ENCODE data around the gene KLHL24.

The KLHL24 gene

GRCh38 chr3:183714622-183715021, 79.2 kb downstream of the KLHL24 start (continued):
- TF ChIP-seq ZNF26 (tag by site-specific recombination; IDR thresholded peaks at IDR 0.05) (no peak), KLF1 (tag by site-specific recombination; IDR thresholded peaks at IDR 0.05) (no peak), REPIN1 (tag by site-specific recombination; IDR thresholded peaks at IDR 0.05; ENCODE audit: low read depth) (no peak), ZNF211 (tag by site-specific recombination; IDR thresholded peaks at IDR 0.05; ENCODE audit: low read depth) (no peak), ZSCAN23 (tag by site-specific recombination; IDR thresholded peaks at IDR 0.05) (no peak), ZNF624 (tag by site-specific recombination; IDR thresholded peaks at IDR 0.05) (no peak), KLF9 (tag by site-specific recombination; IDR thresholded peaks at IDR 0.05; ENCODE audit: low read depth) (no peak), OSR2 (tag by site-specific recombination; IDR thresholded peaks at IDR 0.05) (no peak), ZBTB26 (tag by site-specific recombination; optimal IDR thresholded peaks at IDR 0.05) (no peak), ZBTB10 (tag by site-specific recombination; IDR thresholded peaks at IDR 0.05) (no peak)

- TF ChIP-seq PRDM10 (tag by site-specific recombination; IDR thresholded peaks at IDR 0.05) (no peak), ZNF112 (tag by site-specific recombination; IDR thresholded peaks at IDR 0.05) (no peak), ZNF837 (tag by site-specific recombination; IDR thresholded peaks at IDR 0.05) (no peak), TSHZ1 (tag by site-specific recombination; IDR thresholded peaks at IDR 0.05; ENCODE audit: borderline replicate concordance) (no peak)
- Histone ChIP-seq H3K4me3 (ENCODE audit: low read depth, low read length) (no peak overlapping the region), H3K36me3 (ENCODE audit: control insufficient read depth in 2 of 2, insufficient read depth in 1 of 2, low read length in 2 of 2) (peaks cover 23 to 69% of the 10 kb centered on the region in 2 experiments; a peak in 2 of 3 replicates), H3K9me3 (ENCODE audit: control insufficient read depth, insufficient read depth, low read depth, low read length) (no peaks in the 10 kb centered on the region), H3K4me1 (ENCODE audit: control insufficient read depth, insufficient read depth, low read length) (no peaks in the 10 kb centered on the region), H3K27ac (ENCODE audit: extremely low read depth, low read depth, low read length) (no peak overlapping the region)
- ChIA-PET CTCF (no interaction called here), POLR2A (no interaction called here)
Measured at GRCh38 chr3:183718012-183718411, 82.6 kb downstream of the KLHL24 start.

Data from HEK293 (cell line).